Ammon's horn (tissue), 1 donor: ENCODE results near the gene DDR2.

ENCODE experiments used
- DNase-seq: peaks from one replicate; pipeline ENCODE4 v3.0.0-alpha.2; 2016; ENCODE audit warnings: low spot score

DDR2 gene

GRCh38 chr1:162629651-162630050 is 2.6 kb upstream of the DDR2 start:
- DNase-seq, result no peak

- no peak for DNase-seq
Measured at GRCh38 chr1:162631546-162632191, 595 bp upstream of the DDR2 start.

- DNase-seq, result no peak
Measured at GRCh38 chr1:162632698-162633080, 425 bp downstream of the DDR2 start.

GRCh38 chr1:162633081-162633762 is 958 bp downstream of the DDR2 start:
- peak; percentile 6 for DNase-seq

GRCh38 chr1:162635418-162635817 is 3.2 kb downstream of the DDR2 start:
- no peak for DNase-seq

- DNase-seq, result no peak
Measured at GRCh38 chr1:162639718-162640117, 7.5 kb downstream of the DDR2 start.

GRCh38 chr1:162641114-162641513 is 8.8 kb downstream of the DDR2 start:
- DNase-seq, result no peak

GRCh38 chr1:162644986-162645314 is 12.7 kb downstream of the DDR2 start:
- DNase-seq, result no peak

- no peak for DNase-seq
Measured at GRCh38 chr1:162645666-162646065, 13.4 kb downstream of the DDR2 start.

- DNase-seq, result no peak
Measured at GRCh38 chr1:162649583-162649982, 17.3 kb downstream of the DDR2 start.

GRCh38 chr1:162654915-162655620 is 22.8 kb downstream of the DDR2 start:
- DNase-seq, result no peak

GRCh38 chr1:162656266-162656665 is 24.0 kb downstream of the DDR2 start:
- no peak for DNase-seq

- DNase-seq, result no peak
Measured at GRCh38 chr1:162660574-162660973, 28.3 kb downstream of the DDR2 start.

- no peak for DNase-seq
Measured at GRCh38 chr1:162661336-162661735, 29.1 kb downstream of the DDR2 start.

- DNase-seq, result no peak
Measured at GRCh38 chr1:162662013-162662412, 29.7 kb downstream of the DDR2 start.

GRCh38 chr1:162663086-162663485 is 30.8 kb downstream of the DDR2 start:
- DNase-seq, result no peak

- peak; percentile 7 for DNase-seq
Measured at GRCh38 chr1:162663589-162664106, 31.4 kb downstream of the DDR2 start.

GRCh38 chr1:162666006-162666645 is 33.9 kb downstream of the DDR2 start:
- no peak for DNase-seq

- no peak for DNase-seq
Measured at GRCh38 chr1:162667381-162668080, 35.3 kb downstream of the DDR2 start.

GRCh38 chr1:162670928-162671663 is 38.8 kb downstream of the DDR2 start:
- DNase-seq, result no peak

GRCh38 chr1:162671664-162672410 is 39.6 kb downstream of the DDR2 start:
- no peak for DNase-seq
